ENCODE results near the gene DVL2. TPM values are rescaled to one million over a fixed set of nuclear protein-coding genes. Genes with fewer than 3 reads are reported as not detected.

Gene DVL2
- total and polyA plus RNA-seq, 2 donors (not counting 1 experiment from before 2014, with no cell fraction given): 8.1 to 91.8 TPM

Other genes with a start within 250 kb of the DVL2 start
Only the 30 nearest of the 36 such genes appear.
- 0.26 and 1.3 TPM in 2 replicates for gene SLC16A13, start 198.5 kb downstream of the DVL2 start, total RNA-seq
- 1.4 and 1.6 TPM in 2 replicates for gene SLC16A13, start 198.5 kb downstream of the DVL2 start, polyA plus RNA-seq
- gene SLC16A11, start 190.4 kb downstream of the DVL2 start, total RNA-seq: under 0.01 and 0.17 TPM in 2 replicates
- gene SLC16A11, start 190.4 kb downstream of the DVL2 start, polyA plus RNA-seq: not detected in 2 replicates
- gene CLEC10A, start 154.3 kb downstream of the DVL2 start, total RNA-seq: not detected in 2 replicates
- gene CLEC10A, start 154.3 kb downstream of the DVL2 start, polyA plus RNA-seq: not detected in 2 replicates
- gene ASGR2, start 119.7 kb downstream of the DVL2 start, total RNA-seq: not detected in 2 replicates
- gene ASGR2, start 119.7 kb downstream of the DVL2 start, polyA plus RNA-seq: not detected in 2 replicates
- 0.66 and 0.77 TPM in 2 replicates for gene ASGR1, start 55.1 kb downstream of the DVL2 start, total RNA-seq
- gene ASGR1, start 55.1 kb downstream of the DVL2 start, polyA plus RNA-seq: 0.14 and 0.19 TPM in 2 replicates
- 12.6 and 22.0 TPM in 2 replicates for gene DLG4, start 14.7 kb downstream of the DVL2 start, total RNA-seq
- 11.3 and 14.2 TPM in 2 replicates for gene DLG4, start 14.7 kb downstream of the DVL2 start, polyA plus RNA-seq
- 185 and 313 TPM in 2 replicates for gene ACADVL, start 14.6 kb downstream of the DVL2 start, total RNA-seq
- 129 and 143 TPM in 2 replicates for gene ACADVL, start 14.6 kb downstream of the DVL2 start, polyA plus RNA-seq
- 41.6 and 45.4 TPM in 2 replicates for gene PHF23, start 4.9 kb upstream of the DVL2 start, total RNA-seq
- gene PHF23, start 4.9 kb upstream of the DVL2 start, polyA plus RNA-seq: 46.6 and 48.7 TPM in 2 replicates
- gene GABARAP, start 7.9 kb upstream of the DVL2 start, total RNA-seq: 173 and 224 TPM in 2 replicates
- 978 and 1,154 TPM in 2 replicates for gene GABARAP, start 7.9 kb upstream of the DVL2 start, polyA plus RNA-seq
- gene CTDNEP1, start 17.2 kb upstream of the DVL2 start, total RNA-seq: 23.1 and 40.5 TPM in 2 replicates
- 134 and 149 TPM in 2 replicates for gene CTDNEP1, start 17.2 kb upstream of the DVL2 start, polyA plus RNA-seq
- 31.3 and 33.2 TPM in 2 replicates for gene ELP5, start 17.7 kb upstream of the DVL2 start, total RNA-seq
- 22.6 and 52.2 TPM in 2 replicates for gene ELP5, start 17.7 kb upstream of the DVL2 start, polyA plus RNA-seq
- 2.6 and 17.2 TPM in 2 replicates for gene CLDN7, start 28.0 kb upstream of the DVL2 start, total RNA-seq
- 1.0 and 2.3 TPM in 2 replicates for gene CLDN7, start 28.0 kb upstream of the DVL2 start, polyA plus RNA-seq
- under 0.01 TPM in 2 replicates for gene SLC2A4, start 47.2 kb upstream of the DVL2 start, total RNA-seq
- 0.09 and 0.19 TPM in 2 replicates for gene SLC2A4, start 47.2 kb upstream of the DVL2 start, polyA plus RNA-seq
- under 0.01 TPM in 1 of 2 replicates, not detected in the other for gene YBX2, start 60.1 kb upstream of the DVL2 start, total RNA-seq
- not detected in 2 replicates for gene YBX2, start 60.1 kb upstream of the DVL2 start, polyA plus RNA-seq
- 275 and 347 TPM in 2 replicates for gene EIF5A, start 73.1 kb upstream of the DVL2 start, total RNA-seq
- 752 and 1,278 TPM in 2 replicates for gene EIF5A, start 73.1 kb upstream of the DVL2 start, polyA plus RNA-seq
- 30.6 and 38.5 TPM in 2 replicates for gene GPS2, start 80.8 kb upstream of the DVL2 start, total RNA-seq
- 55.3 and 65.6 TPM in 2 replicates for gene GPS2, start 80.8 kb upstream of the DVL2 start, polyA plus RNA-seq
- 18.2 and 20.1 TPM in 2 replicates for gene NEURL4, start 94.8 kb upstream of the DVL2 start, total RNA-seq
- 6.0 and 8.3 TPM in 2 replicates for gene NEURL4, start 94.8 kb upstream of the DVL2 start, polyA plus RNA-seq
- gene ACAP1, start 102.0 kb upstream of the DVL2 start, total RNA-seq: 2.1 and 3.9 TPM in 2 replicates
- 0.06 and 0.40 TPM in 2 replicates for gene ACAP1, start 102.0 kb upstream of the DVL2 start, polyA plus RNA-seq
- 8.8 and 9.0 TPM in 2 replicates for gene KCTD11, start 117.6 kb upstream of the DVL2 start, total RNA-seq
- 8.4 and 11.9 TPM in 2 replicates for gene KCTD11, start 117.6 kb upstream of the DVL2 start, polyA plus RNA-seq
- not detected in 2 replicates for gene TMEM95, start 120.6 kb upstream of the DVL2 start, total RNA-seq
- gene TMEM95, start 120.6 kb upstream of the DVL2 start, polyA plus RNA-seq: not detected in 2 replicates
- gene TNK1, start 146.6 kb upstream of the DVL2 start, total RNA-seq: 0.66 and 1.0 TPM in 2 replicates
- gene TNK1, start 146.6 kb upstream of the DVL2 start, polyA plus RNA-seq: 0.15 and 0.20 TPM in 2 replicates
- 18.7 and 25.4 TPM in 2 replicates for gene PLSCR3, start 160.0 kb upstream of the DVL2 start, total RNA-seq
- 39.1 and 42.1 TPM in 2 replicates for gene PLSCR3, start 160.0 kb upstream of the DVL2 start, polyA plus RNA-seq
- 206 and 212 TPM in 2 replicates for gene TMEM256, start 169.6 kb upstream of the DVL2 start, total RNA-seq
- gene TMEM256, start 169.6 kb upstream of the DVL2 start, polyA plus RNA-seq: 59.1 and 78.7 TPM in 2 replicates
- 5.1 and 12.1 TPM in 2 replicates for gene NLGN2, start 173.3 kb upstream of the DVL2 start, total RNA-seq
- gene NLGN2, start 173.3 kb upstream of the DVL2 start, polyA plus RNA-seq: 7.3 and 10.0 TPM in 2 replicates
- not detected in 2 replicates for gene SPEM1, start 185.8 kb upstream of the DVL2 start, total RNA-seq
- gene SPEM1, start 185.8 kb upstream of the DVL2 start, polyA plus RNA-seq: not detected in 2 replicates
- gene SPEM2, start 191.1 kb upstream of the DVL2 start, total RNA-seq: not detected in 2 replicates
- not detected in 2 replicates for gene SPEM2, start 191.1 kb upstream of the DVL2 start, polyA plus RNA-seq
- not detected in 2 replicates for gene SPEM3, start 194.3 kb upstream of the DVL2 start, total RNA-seq
- not detected in 2 replicates for gene SPEM3, start 194.3 kb upstream of the DVL2 start, polyA plus RNA-seq
- gene TMEM102, start 200.9 kb upstream of the DVL2 start, total RNA-seq: 1.5 and 1.8 TPM in 2 replicates
- 0.52 and 0.58 TPM in 2 replicates for gene TMEM102, start 200.9 kb upstream of the DVL2 start, polyA plus RNA-seq
- 0.33 and 1.3 TPM in 2 replicates for gene FGF11, start 205.0 kb upstream of the DVL2 start, total RNA-seq
- 0.43 and 0.87 TPM in 2 replicates for gene FGF11, start 205.0 kb upstream of the DVL2 start, polyA plus RNA-seq
- gene CHRNB1, start 210.5 kb upstream of the DVL2 start, total RNA-seq: 5.6 and 12.2 TPM in 2 replicates
- 6.3 and 9.2 TPM in 2 replicates for gene CHRNB1, start 210.5 kb upstream of the DVL2 start, polyA plus RNA-seq